GM12874 (cell line): ENCODE results near the gene ITGA6.

Source experiments
- CTCF ChIP-seq: IDR thresholded peaks from 2 replicates; pipeline ENCODE4 v1.5.1; 2011; ENCODE audit warnings: low read depth, mild to moderate bottlenecking, control low read depth, low read length, moderate library complexity; ENCODE audit not compliant: insufficient read depth

Gene ITGA6

GRCh38 chr2:172451923-172452322, 24.5 kb downstream of the ITGA6 start:
- TF ChIP-seq CTCF: no peak

GRCh38 chr2:172452845-172453244, 25.5 kb downstream of the ITGA6 start:
- no peak for TF ChIP-seq CTCF

- no peak for TF ChIP-seq CTCF
Measured at GRCh38 chr2:172454404-172455120, 27.2 kb downstream of the ITGA6 start.

GRCh38 chr2:172455121-172455515, 27.7 kb downstream of the ITGA6 start:
- TF ChIP-seq CTCF: no peak

- TF ChIP-seq CTCF: no peak
Measured at GRCh38 chr2:172456002-172456401, 28.6 kb downstream of the ITGA6 start.

- TF ChIP-seq CTCF: no peak
Measured at GRCh38 chr2:172457536-172457935, 30.1 kb downstream of the ITGA6 start.

- TF ChIP-seq CTCF: no peak
Measured at GRCh38 chr2:172458561-172459124, 31.3 kb downstream of the ITGA6 start.
